ENCODE measurements around the gene RAB1A.

DNA sequence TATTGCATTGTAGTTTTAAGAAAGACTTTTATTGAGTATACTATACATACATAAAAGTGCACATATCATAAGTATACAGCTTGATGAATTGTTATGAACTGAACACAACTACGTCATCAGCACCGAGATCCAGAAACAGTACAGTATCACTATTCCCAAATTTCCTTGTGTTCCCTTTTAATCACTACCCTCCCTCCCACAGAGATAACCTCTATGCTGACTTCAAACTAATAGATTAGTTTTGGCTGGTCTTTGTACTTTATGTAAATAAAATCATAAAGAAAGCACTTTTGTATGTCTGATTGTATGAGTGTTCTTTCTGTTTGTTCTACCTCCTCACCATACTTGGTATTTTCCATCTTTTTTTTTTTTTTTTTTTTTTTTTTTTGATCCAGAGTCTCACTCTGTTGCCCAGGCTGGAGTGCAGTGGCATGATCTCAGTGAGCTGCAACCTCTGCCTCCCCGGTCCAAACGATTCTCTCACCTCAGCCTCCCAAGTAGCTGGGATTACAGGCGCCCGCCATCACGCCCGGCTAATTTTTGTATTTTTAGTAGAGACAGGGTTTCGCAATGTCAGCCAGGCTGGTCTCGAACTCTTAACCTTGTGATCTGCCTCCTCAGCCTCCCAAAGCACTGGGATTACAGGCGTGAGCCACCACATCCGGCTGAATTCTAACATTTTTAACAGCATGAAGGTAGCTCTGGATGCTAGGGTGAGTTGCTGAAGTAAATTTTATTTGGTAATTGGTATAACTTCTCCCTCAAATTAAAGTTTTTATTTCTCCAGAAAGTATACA lies 43.3 kb upstream of the RAB1A start:
- TF ChIP-seq POLR2AphosphoS5 (IDR thresholded peaks at IDR 0.05; ENCODE audit: low read depth, low read length) (no peak), TAF1 (IDR thresholded peaks at IDR 0.05; ENCODE audit: borderline replicate concordance, insufficient read depth, low read length) (no peak), SIN3A (IDR thresholded peaks at IDR 0.05; ENCODE audit: borderline replicate concordance, insufficient read depth, low read length) (no peak)

Measured in PFSK-1 (cell line).